Transverse colon (tissue), 4 donors: ENCODE results near the gene C1orf210. TPM values are rescaled to one million over a fixed set of nuclear protein-coding genes. Genes with fewer than 3 reads are reported as not detected.

Experiments used
- DNase-seq: peaks from one replicate; pipeline ENCODE4 v3.0.0-alpha.2; 2019
- H3K27ac ChIP-seq, 4 donors: fragments of 200-600 bp; sonication (generic); 2 replicates each; pipeline ENCODE4 v1.5.1; 2016 to 2018; ENCODE audit warnings: inconsistent platforms in 4 of 4
- H3K27me3 ChIP-seq: fragments of 200-600 bp; sonication (generic); 2 replicates; pipeline ENCODE4 v1.5.1; 2017; ENCODE audit warnings: inconsistent platforms
- H3K36me3 ChIP-seq, 4 donors: fragments of 200-600 bp; sonication (generic); 2 replicates each; pipeline ENCODE4 v1.5.1; 2017 to 2019; ENCODE audit warnings: inconsistent platforms in 4 of 4
- H3K4me1 ChIP-seq, 4 donors: fragments of 200-600 bp; sonication (generic); 2 replicates each; pipeline ENCODE4 v1.5.1; 2017 to 2020; ENCODE audit warnings: inconsistent platforms in 4 of 4
- H3K4me3 ChIP-seq, 4 donors: fragments of 200-600 bp; sonication (generic); 1 replicate in 1 of 4; 2 replicates in 3 of 4; pipeline versions ENCODE4 v1.5.1 to v1.6.1; 2017 to 2019; ENCODE audit warnings: inconsistent platforms in 4 of 4
- H3K9me3 ChIP-seq, 2 donors: fragments of 200-600 bp; sonication (generic); 2 replicates each; pipeline ENCODE4 v1.5.1; 2017 to 2019; ENCODE audit warnings: inconsistent platforms in 2 of 2
- CTCF ChIP-seq, 5 experiments: fragments of 200-600 bp in 3 of 5; fragments of 450-650 bp in 2 of 5; sonication (generic) in 3 of 5; IDR thresholded peaks; 1 replicate in 2 of 5; 2 replicates in 3 of 5; pipeline ENCODE4 v1.5.1; 2016 to 2017; ENCODE audit warnings: antibody characterized with exemption in 5 of 5, inconsistent platforms in 3 of 5, mild to moderate bottlenecking in 2 of 5, moderate library complexity in 1 of 5
- EP300 ChIP-seq: sonication (generic); formaldehyde crosslinking; IDR thresholded peaks from one replicate; pipeline ENCODE4 v1.6.1; 2017; ENCODE audit warnings: antibody characterized with exemption, low read depth
- POLR2A ChIP-seq: fragments of 450-650 bp; IDR thresholded peaks from one replicate; pipeline ENCODE4 v1.6.1; 2016; ENCODE audit warnings: antibody characterized with exemption, mild to moderate bottlenecking, moderate library complexity
- POLR2AphosphoS5 ChIP-seq, 3 donors: sonication (generic); formaldehyde crosslinking; IDR thresholded peaks; one replicate each; pipeline ENCODE4 v1.6.1; 2016; ENCODE audit warnings: antibody characterized with exemption in 3 of 3
- WGBS, 2 donors: methylation state at CpG; one replicate each; pipeline ENCODE4 v1.1.5; 2018; ENCODE audit warnings: low coverage in 1 of 2; 5-methylcytosine and 5-hydroxymethylcytosine counted together
- in situ Hi-C, 4 donors: fragments of 200-750 bp; cut with MboI; loops; one replicate each; pipeline versions ENCODE4 v1.15.0 to v1.15.1; 2017; ENCODE audit warnings: low sequenced_read_pairs in 3 of 4, low pct_ligation_motif_present in 1 of 4, low pct_unique_long_range_greater_than_20kb in 1 of 4
- intact Hi-C: fragments of 100-400 bp; cut with DNase I; formaldehyde crosslinking; loops from one replicate; pipeline ENCODE4 v1.15.1; 2023; ENCODE audit warnings: low total_unique reads
- total RNA-seq, 4 donors: library from RNA; depleted of rRNA; stranded (reverse); fragments of >200 nt; gene quantifications; one replicate each; pipeline ENCODE4 v1.1.0, GENCODE V29; 2016

C1orf210 gene
- total RNA-seq, 4 donors from 2014 or later = 43.8 to 100 (median 57.6) TPM

- Histone ChIP-seq H3K4me1 (peaks cover 0 to 30% (median 19%) of the 10 kb centered on the region in 4 donors), H3K27ac (peak overlapping the region in 1 of 4 donors; percentile 33), H3K9me3 (no peaks in the 10 kb centered on the region), H3K27me3 (no peaks in the 10 kb centered on the region), H3K36me3 (no peaks in the 10 kb centered on the region), H3K4me3 (no peak overlapping the region)
- TF ChIP-seq POLR2AphosphoS5 (IDR thresholded peaks at IDR 0.05) (no peak), CTCF (IDR thresholded peaks at IDR 0.05) (no peak), EP300 (no peak), POLR2A (no peak)
- in situ Hi-C loops = no loop called here
- WGBS, 2 donors = 89% methylated on average over 7 of the region's 7 CpGs; no CpG with 5 or more reads in 1 of the 2 donors
- no peak for DNase-seq
- intact Hi-C loops = no loop called here
These were observed 11.7 kb downstream of the C1orf210 start for GRCh38 chr1:43273708-43274107.

- intact Hi-C loops = no loop called here
- TF ChIP-seq POLR2A (no peak), CTCF (IDR thresholded peaks at IDR 0.05) (no peak), POLR2AphosphoS5 (IDR thresholded peaks at IDR 0.05) (no peak), EP300 (no peak)
- WGBS, 2 donors = 96% methylated on average over 16 of the region's 46 CpGs; no CpG with 5 or more reads in 1 of the 2 donors
- Histone ChIP-seq H3K36me3 (no peaks in the 10 kb centered on the region), H3K27me3 (no peaks in the 10 kb centered on the region), H3K9me3 (no peaks in the 10 kb centered on the region), H3K27ac (no peak overlapping the region), H3K4me3 (no peak overlapping the region), H3K4me1 (peaks cover 0 to 30% (median 19%) of the 10 kb centered on the region in 4 donors)
- no peak for DNase-seq
- in situ Hi-C loops = no loop called here
These were observed 12.5 kb downstream of the C1orf210 start for GRCh38 chr1:43272576-43273571.

- 76% methylated on average over 9 of the region's 9 CpGs; no CpG with 5 or more reads in 1 of the 2 donors for WGBS, 2 donors
These were observed 13.2 kb downstream of the C1orf210 start for GRCh38 chr1:43272161-43272560.

More at GRCh38 chr1:43272161-43272560, 13.2 kb downstream of the C1orf210 start:
- H3K4me3 ChIP-seq = no peak overlapping the region
- peaks cover 0 to 30% (median 19%) of the 10 kb centered on the region in 4 donors for H3K4me1 ChIP-seq
- H3K36me3 ChIP-seq = no peaks in the 10 kb centered on the region
- DNase-seq = no peak
- no peaks in the 10 kb centered on the region for H3K27me3 ChIP-seq
- H3K9me3 ChIP-seq = no peaks in the 10 kb centered on the region
- no peak overlapping the region for H3K27ac ChIP-seq
- TF ChIP-seq EP300 (no peak), POLR2AphosphoS5 (IDR thresholded peaks at IDR 0.05) (no peak), CTCF (IDR thresholded peaks at IDR 0.05) (no peak), POLR2A (no peak)
- in situ Hi-C loops = no loop called here
- intact Hi-C loops = no loop called here
